ENCODE data around the gene CEP72. TPM values are rescaled to one million over a fixed set of nuclear protein-coding genes. Genes with fewer than 3 reads are reported as not detected.

The CEP72 gene
- total RNA-seq, 1 experiment from 2014 or later = 24.8 TPM

DNA sequence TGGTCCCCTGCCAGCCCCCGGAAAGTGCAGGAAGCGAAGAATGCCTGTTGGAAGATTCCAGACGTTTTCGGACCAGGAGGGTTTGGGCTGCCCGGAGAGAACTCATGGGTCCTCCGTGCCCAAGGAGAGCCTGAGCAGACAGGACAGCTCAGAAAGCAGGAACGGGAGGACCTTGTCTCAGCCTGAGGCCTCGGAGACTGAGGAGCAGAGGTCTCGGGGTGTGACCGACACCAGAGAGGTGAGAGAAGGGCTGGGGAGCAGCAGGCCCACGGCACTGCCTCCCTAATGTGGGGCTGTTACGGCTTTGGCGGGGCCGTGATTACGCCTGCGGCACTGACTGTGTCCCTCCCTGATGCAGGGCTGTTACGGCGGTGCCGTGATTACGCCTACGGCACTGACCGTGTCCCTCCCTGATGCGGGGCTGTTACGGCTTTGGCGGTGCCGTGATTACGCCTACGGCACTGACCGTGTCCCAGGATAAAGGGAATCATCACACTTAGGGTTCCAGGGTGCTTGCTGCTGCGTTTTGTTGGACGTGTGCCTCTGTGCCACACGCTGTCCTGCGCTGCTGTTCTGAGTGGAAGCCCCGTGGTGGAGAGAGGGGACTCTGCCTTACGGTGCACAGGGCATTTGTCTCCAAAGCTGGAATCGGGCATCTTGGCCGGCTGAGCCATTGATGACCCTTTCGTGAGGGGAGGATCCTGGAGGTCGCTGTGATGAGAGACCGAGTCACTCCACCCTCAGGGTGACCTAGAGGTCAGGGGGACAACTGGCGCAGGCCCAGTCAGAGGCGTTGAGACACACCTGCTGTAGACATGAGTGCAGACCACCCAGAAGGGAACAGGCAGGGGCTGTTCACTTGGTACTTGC, 25.7 kb downstream of the CEP72 start:
- Mint-ChIP-seq H3K9me3 (no peaks in the 10 kb centered on the region), H3K4me3 (no peak overlapping the region), H3K27ac (peak overlapping the region in 2 of 3 experiments; percentile 66 to 75; a peak in 3 of 7 replicates), H3K4me1 (no peaks in the 10 kb centered on the region), H3K36me3 (ENCODE audit: insufficient read depth in 1 of 3, low read depth in 3 of 3) (peaks cover 31 to 76% (median 75%) of the 10 kb centered on the region in 3 experiments), H3K27me3 (ENCODE audit: low read depth) (no peaks in the 10 kb centered on the region)
- Histone ChIP-seq H3K18ac (ENCODE audit: insufficient read length, low read depth, low read length) (no peak overlapping the region), H2BK5ac (ENCODE audit: insufficient read length, low read length) (no peak overlapping the region), H3K79me2 (ENCODE audit: insufficient read depth, low read length) (no peaks in the 10 kb centered on the region), H2BK120ac (ENCODE audit: low read depth, low read length, poor library complexity, severe bottlenecking) (no peak overlapping the region), H3K9me3 (ENCODE audit: control insufficient read depth, low read depth, low read length) (no peaks in the 10 kb centered on the region), H3K4me1 (ENCODE audit: insufficient read depth, low read length) (no peaks in the 10 kb centered on the region), H3K27ac (ENCODE audit: insufficient read length, low read depth, low read length) (no peak overlapping the region), H3K27me3 (ENCODE audit: insufficient read depth, low read length) (no peaks in the 10 kb centered on the region), H3K23ac (ENCODE audit: insufficient read length, low read depth, low read length) (no peak overlapping the region), H4K8ac (replicated peaks; ENCODE audit: insufficient read length, low read depth, low read length) (no peak overlapping the region), H4K20me1 (ENCODE audit: control insufficient read depth, insufficient read depth, insufficient read length) (no peaks in the 10 kb centered on the region), H2AK5ac (ENCODE audit: insufficient read length, low read length) (no peak overlapping the region), H3K79me1 (ENCODE audit: insufficient read depth, low read depth, low read length, poor library complexity, severe bottlenecking) (no peaks in the 10 kb centered on the region), H2BK15ac (ENCODE audit: low read depth, low read length) (no peak overlapping the region), H3K56ac (ENCODE audit: insufficient read length, low read depth, low read length) (no peak overlapping the region), H3K9ac (ENCODE audit: extremely low read depth, insufficient read length, low read length) (no peak overlapping the region), H2BK20ac (ENCODE audit: low read depth, low read length, poor library complexity, severe bottlenecking) (no peak overlapping the region), H4K5ac (ENCODE audit: insufficient read length, low read depth, low read length) (no peak overlapping the region), H4K91ac (ENCODE audit: insufficient read length, low read depth, low read length) (no peak overlapping the region), H3K4ac (ENCODE audit: low read depth, low read length) (no peak overlapping the region), H3T11ph (ENCODE audit: low read length) (no peak overlapping the region), H2AFZ (ENCODE audit: low read length) (no peak overlapping the region), H3K23me2 (ENCODE audit: insufficient read length, low read depth, low read length, poor library complexity, severe bottlenecking) (no peaks in the 10 kb centered on the region), H2BK12ac (ENCODE audit: insufficient read length, low read depth, low read length) (no peak overlapping the region), H3K4me2 (ENCODE audit: insufficient read depth, insufficient read length, low read length) (no peak overlapping the region), H3K14ac (ENCODE audit: insufficient read depth, low read length) (no peak overlapping the region)
- no CpG with 5 or more reads among the region's 42 CpGs for WGBS (ENCODE audit: extremely low coverage, insufficient read length, low lambda C conversion rate)
- no peak for DNase-seq
- TF ChIP-seq, protein P1, sequence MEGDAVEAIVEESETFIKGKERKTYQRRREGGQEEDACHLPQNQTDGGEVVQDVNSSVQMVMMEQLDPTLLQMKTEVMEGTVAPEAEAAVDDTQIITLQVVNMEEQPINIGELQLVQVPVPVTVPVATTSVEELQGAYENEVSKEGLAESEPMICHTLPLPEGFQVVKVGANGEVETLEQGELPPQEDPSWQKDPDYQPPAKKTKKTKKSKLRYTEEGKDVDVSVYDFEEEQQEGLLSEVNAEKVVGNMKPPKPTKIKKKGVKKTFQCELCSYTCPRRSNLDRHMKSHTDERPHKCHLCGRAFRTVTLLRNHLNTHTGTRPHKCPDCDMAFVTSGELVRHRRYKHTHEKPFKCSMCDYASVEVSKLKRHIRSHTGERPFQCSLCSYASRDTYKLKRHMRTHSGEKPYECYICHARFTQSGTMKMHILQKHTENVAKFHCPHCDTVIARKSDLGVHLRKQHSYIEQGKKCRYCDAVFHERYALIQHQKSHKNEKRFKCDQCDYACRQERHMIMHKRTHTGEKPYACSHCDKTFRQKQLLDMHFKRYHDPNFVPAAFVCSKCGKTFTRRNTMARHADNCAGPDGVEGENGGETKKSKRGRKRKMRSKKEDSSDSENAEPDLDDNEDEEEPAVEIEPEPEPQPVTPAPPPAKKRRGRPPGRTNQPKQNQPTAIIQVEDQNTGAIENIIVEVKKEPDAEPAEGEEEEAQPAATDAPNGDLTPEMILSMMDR (conservative IDR thresholded peaks at IDR 0.05) = no peak

All from H9 (cell line).